HepG2 (cell line): ENCODE data around the gene CORO7. TPM values are rescaled to one million over a fixed set of nuclear protein-coding genes. Genes with fewer than 3 reads are reported as not detected.

ENCODE experiments used
- CBX1 ChIP-seq: IDR thresholded peaks from one replicate; pipeline ENCODE4 v1.6.1; 2016; ENCODE audit warnings: antibody characterized with exemption, low read depth
- DNMT3B ChIP-seq: conservative IDR thresholded peaks from 2 replicates; pipeline ENCODE4 v1.6.1; 2016; ENCODE audit warnings: missing biosample characterization, control low read depth
- FIP1L1 ChIP-seq: fragments of 200-400 bp; formaldehyde crosslinking; IDR thresholded peaks from 2 replicates; pipeline ENCODE4 v1.6.1; 2018; ENCODE audit warnings: low read depth, mild to moderate bottlenecking, low read length, moderate library complexity, borderline replicate concordance; ENCODE audit not compliant: insufficient read depth
- FOXC1 ChIP-seq: sonication (generic); formaldehyde crosslinking; IDR thresholded peaks from 2 replicates; pipeline ENCODE4 v1.8.0; 2022; ENCODE audit warnings: mild to moderate bottlenecking, missing genetic modification reagents, borderline replicate concordance
- FOXP4 ChIP-seq: sonication (generic); formaldehyde crosslinking; IDR thresholded peaks from 2 replicates; pipeline ENCODE4 v1.4.0; 2020; ENCODE audit warnings: missing genetic modification reagents
- HOXA7 ChIP-seq: sonication (generic); formaldehyde crosslinking; IDR thresholded peaks from 2 replicates; pipeline ENCODE4 v1.8.1; 2022; ENCODE audit warnings: mild to moderate bottlenecking, missing genetic modification reagents, moderate library complexity
- LCORL ChIP-seq, 2 experiments: fragments of 450-650 bp in 1 of 2; sonication (generic) in 1 of 2; formaldehyde crosslinking in 1 of 2; IDR thresholded peaks; 2 replicates each; pipeline versions ENCODE4 v1.5.0 to v1.6.1; 2017 to 2020; ENCODE audit warnings: antibody characterized with exemption in 1 of 2, missing genetic modification reagents in 1 of 2
- MEIS2 ChIP-seq: sonication (generic); formaldehyde crosslinking; IDR thresholded peaks from 2 replicates; pipeline ENCODE4 v1.9.0; 2021; ENCODE audit warnings: mild to moderate bottlenecking, missing genetic modification reagents
- NCOA1 ChIP-seq: sonication (generic); formaldehyde crosslinking; IDR thresholded peaks from 2 replicates; pipeline ENCODE4 v1.9.0; 2021; ENCODE audit warnings: missing genetic modification reagents
- PITX1 ChIP-seq: sonication (generic); formaldehyde crosslinking; IDR thresholded peaks from 2 replicates; pipeline ENCODE4 v1.5.1; 2020; ENCODE audit warnings: mild to moderate bottlenecking, missing genetic modification reagents
- REST ChIP-seq, 2 experiments: IDR thresholded peaks; 2 replicates each; pipeline ENCODE4 v1.6.1; 2011 to 2012; ENCODE audit warnings: low read length in 2 of 2, borderline replicate concordance in 1 of 2, low read depth in 1 of 2, mild to moderate bottlenecking in 1 of 2, moderate library complexity in 1 of 2
- SIN3B ChIP-seq: fragments of 150-350 bp; IDR thresholded peaks from 2 replicates; pipeline ENCODE4 v1.6.1; 2014; ENCODE audit warnings: low read length
- TARDBP ChIP-seq: sonication (generic); formaldehyde crosslinking; IDR thresholded peaks from 2 replicates; pipeline ENCODE4 v1.8.0; 2022; ENCODE audit warnings: mild to moderate bottlenecking, missing genetic modification reagents
- TRIM24 ChIP-seq: sonication (generic); formaldehyde crosslinking; IDR thresholded peaks from 2 replicates; pipeline ENCODE4 v1.8.0; 2022; ENCODE audit warnings: mild to moderate bottlenecking, missing genetic modification reagents
- ZBTB3 ChIP-seq: sonication (generic); formaldehyde crosslinking; IDR thresholded peaks from 2 replicates; pipeline ENCODE4 v1.4.0; 2020; ENCODE audit warnings: low read depth, mild to moderate bottlenecking, moderate library complexity, missing genetic modification reagents, borderline replicate concordance
- ZBTB34 ChIP-seq: sonication (generic); formaldehyde crosslinking; IDR thresholded peaks from 2 replicates; pipeline ENCODE4 v1.8.0; 2022; ENCODE audit warnings: mild to moderate bottlenecking, missing genetic modification reagents
- ZBTB37 ChIP-seq: sonication (generic); formaldehyde crosslinking; IDR thresholded peaks from 2 replicates; pipeline ENCODE4 v1.4.0; 2020; ENCODE audit warnings: mild to moderate bottlenecking, missing genetic modification reagents
- ZFP62 ChIP-seq: sonication (generic); formaldehyde crosslinking; IDR thresholded peaks from 2 replicates; pipeline ENCODE4 v1.4.0; 2020; ENCODE audit warnings: missing genetic modification reagents
- ZMYM4 ChIP-seq: sonication (generic); formaldehyde crosslinking; IDR thresholded peaks from 2 replicates; pipeline ENCODE4 v1.8.1; 2023; ENCODE audit warnings: mild to moderate bottlenecking, missing genetic modification reagents
- ZNF562 ChIP-seq: sonication (generic); formaldehyde crosslinking; IDR thresholded peaks from 2 replicates; pipeline ENCODE4 v1.8.0; 2022; ENCODE audit warnings: missing genetic modification reagents, borderline replicate concordance
- ZNF740 ChIP-seq: sonication (generic); formaldehyde crosslinking; IDR thresholded peaks from 2 replicates; pipeline ENCODE4 v1.4.0; 2020; ENCODE audit warnings: missing genetic modification reagents
- ZNF792 ChIP-seq: IDR thresholded peaks from 2 replicates; pipeline ENCODE4 v1.6.1; 2016
- polyA plus RNA-seq, 8 experiments: library from polyadenylated mRNA; depleted of rRNA in 3 of 8; stranded (reverse) in 7 of 8; unstranded in 1 of 8; fragments of >200 nt; fragmentation: Illumina TruSeq in 4 of 8; extraction: Trizol in 4 of 8; gene quantifications; 2 replicates each; pipeline versions ENCODE4 v1.2.1 to v1.2.3, GENCODE V29; 2011 to 2016; ENCODE audit warnings: low read depth in 4 of 8, missing spikeins in 1 of 8, mixed read lengths in 1 of 8; ENCODE audit not compliant: insufficient read depth in 1 of 8
- total RNA-seq, 5 experiments: library from RNA; depleted of rRNA; stranded (reverse); fragments of >200 nt; fragmentation: Illumina TruSeq; extraction: Trizol; gene quantifications; 2 replicates each; pipeline ENCODE4 v1.2.3, GENCODE V29; 2016; ENCODE audit warnings: low read depth in 1 of 5

CORO7 gene
- total and polyA plus RNA-seq, 2 of the 13 experiments (the other 11 are each of a cell fraction or from before 2014, with no cell fraction given): 9.9 to 14.3 TPM

GRCh38 chr16:4309833-4310266, 106.5 kb downstream of the CORO7 start (continued):
- TF ChIP-seq ZBTB3 (CRISPR knock-in tag): no peak
- no peak for TF ChIP-seq ZBTB37 (CRISPR knock-in tag)
- peak; percentile 25; the same call in 1 of the 2 replicates for TF ChIP-seq TARDBP
- 0 out of 2 replicates have a peak, but pooled peaks have one; percentile 12 for TF ChIP-seq FOXP4 (CRISPR knock-in tag)
- TF ChIP-seq HOXA7 (CRISPR knock-in tag): no peak
- no peak for TF ChIP-seq SIN3B
- no peak for TF ChIP-seq NCOA1 (CRISPR knock-in tag)
- TF ChIP-seq ZMYM4 (CRISPR knock-in tag): 0 out of 2 replicates have a peak, but pooled peaks have one; percentile 32
- TF ChIP-seq CBX1: no peak
- 0 out of 2 replicates have a peak, but pooled peaks have one; percentile 61 for TF ChIP-seq MEIS2 (CRISPR knock-in tag)
- TF ChIP-seq REST (IDR thresholded peaks at IDR 0.05; ENCODE audit: borderline replicate concordance in 1 of 2, low read depth in 1 of 2, low read length in 2 of 2): no peak
- no peak for TF ChIP-seq TRIM24
- TF ChIP-seq ZFP62: no peak
- TF ChIP-seq FOXC1 (CRISPR knock-in tag): 0 out of 2 replicates have a peak, but pooled peaks have one; percentile 56
- no peak for TF ChIP-seq ZNF562
- no peak for TF ChIP-seq PITX1 (CRISPR knock-in tag)
- no peak for TF ChIP-seq LCORL (IDR thresholded peaks at IDR 0.05)
- 0 out of 2 replicates have a peak, but pooled peaks have one; percentile 33 for TF ChIP-seq LCORL (CRISPR knock-in tag; IDR thresholded peaks at IDR 0.05)
- 0 out of 2 replicates have a peak, but pooled peaks have one; percentile 38 for TF ChIP-seq ZBTB34 (CRISPR knock-in tag)
- no peak for TF ChIP-seq ZNF740 (CRISPR knock-in tag)
- no peak for TF ChIP-seq FIP1L1
- no peak for TF ChIP-seq DNMT3B (CRISPR knock-in tag)
- 0 out of 2 replicates have a peak, but pooled peaks have one; percentile 43 for TF ChIP-seq ZNF792 (CRISPR knock-in tag)
